IPS DF 19.7 (cell line): ENCODE measurements around the gene F10.

Source experiments
- DNase-seq: peaks from one replicate; pipeline ENCODE4 v3.0.0-alpha.2; 2013; ENCODE audit warnings: low read depth, low spot score

The F10 gene

GRCh38 chr13:113190181-113190580 lies 67.6 kb downstream of the F10 start:
- no peak for DNase-seq

DNA sequence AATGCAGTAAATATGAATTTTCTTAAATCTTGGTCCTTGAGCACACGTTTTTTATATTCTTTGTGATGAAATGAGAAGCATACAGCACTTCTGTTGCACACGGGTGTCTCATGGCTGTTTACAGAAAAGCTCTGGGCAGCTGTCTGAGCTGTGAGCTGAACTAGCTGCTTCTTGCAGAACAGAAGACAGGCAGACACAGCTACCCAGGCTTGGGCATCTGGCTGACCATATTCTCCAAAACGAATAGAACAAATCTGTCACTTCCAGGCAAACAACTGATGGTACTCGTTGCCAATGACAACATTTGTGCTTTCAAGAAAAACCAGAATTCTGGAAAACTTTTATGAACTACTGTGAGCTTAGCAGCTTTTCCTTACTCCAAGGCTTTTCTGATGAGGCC lies 69.7 kb downstream of the F10 start:
- no peak for DNase-seq

DNA sequence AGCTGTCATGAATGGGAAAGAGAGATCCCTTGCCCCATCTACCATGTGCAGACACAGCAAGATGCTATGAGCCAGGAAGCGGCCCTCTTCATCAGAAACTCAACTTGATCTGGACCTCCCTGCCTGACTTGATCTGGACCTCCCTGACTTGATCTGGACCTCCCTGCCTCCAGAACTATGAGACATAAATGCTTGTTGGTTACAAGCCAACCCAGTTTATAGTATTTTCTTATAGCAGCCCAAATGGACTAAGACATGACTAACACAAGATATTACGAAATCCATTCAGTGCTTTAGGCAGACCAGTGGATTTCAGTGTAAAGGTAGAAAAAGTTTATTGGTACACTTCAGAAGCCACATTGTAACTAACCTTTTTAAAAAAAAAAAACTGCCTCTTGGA lies 70.3 kb downstream of the F10 start:
- DNase-seq: no peak

- DNase-seq: no peak
These were observed 72.8 kb downstream of the F10 start for GRCh38 chr13:113195360-113195759.

GRCh38 chr13:113196970-113197737 lies 74.6 kb downstream of the F10 start:
- DNase-seq: no peak
